HFF-Myc (cell line): ENCODE measurements around the gene CAPZA3.

Experiments
- DNase-seq: peaks from one replicate; pipeline ENCODE4 v3.0.0-alpha.2; 2011; ENCODE audit warnings: low read depth; ENCODE audit errors: extremely low read depth
- H3K4me3 ChIP-seq: replicated peaks from 2 replicates; pipeline ENCODE4 v1.5.1; 2011; ENCODE audit warnings: low read depth, mild to moderate bottlenecking, control low read depth, low read length
- TF ChIP-seq, protein P1 (sequence below): IDR thresholded peaks from 2 replicates; pipeline ENCODE4 v1.5.1; 2012; ENCODE audit warnings: mild to moderate bottlenecking, low read depth, low read length, control low read depth; ENCODE audit errors: missing control alignments

CAPZA3 gene

DNA sequence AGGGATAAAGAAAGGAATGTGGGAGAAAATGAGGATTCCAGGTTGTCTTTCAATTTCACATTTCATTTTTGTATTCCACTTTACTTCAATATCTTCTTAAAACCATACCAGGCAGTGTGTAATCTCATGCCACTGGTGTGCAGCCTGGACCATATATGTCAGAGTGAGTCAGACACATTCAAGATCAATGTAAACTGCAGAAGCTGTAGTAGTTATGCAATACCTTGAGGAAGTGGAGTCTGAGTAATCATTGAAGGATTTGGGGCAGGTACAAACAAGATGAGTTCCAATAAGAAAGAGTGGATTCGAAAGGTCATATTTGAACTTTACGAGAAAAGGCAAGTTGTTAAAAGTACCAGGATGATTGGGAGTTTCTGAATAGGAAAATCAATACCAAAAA is 14.2 kb upstream of the CAPZA3 start:
- no peak overlapping the region for H3K4me3 ChIP-seq
- TF ChIP-seq, protein P1, sequence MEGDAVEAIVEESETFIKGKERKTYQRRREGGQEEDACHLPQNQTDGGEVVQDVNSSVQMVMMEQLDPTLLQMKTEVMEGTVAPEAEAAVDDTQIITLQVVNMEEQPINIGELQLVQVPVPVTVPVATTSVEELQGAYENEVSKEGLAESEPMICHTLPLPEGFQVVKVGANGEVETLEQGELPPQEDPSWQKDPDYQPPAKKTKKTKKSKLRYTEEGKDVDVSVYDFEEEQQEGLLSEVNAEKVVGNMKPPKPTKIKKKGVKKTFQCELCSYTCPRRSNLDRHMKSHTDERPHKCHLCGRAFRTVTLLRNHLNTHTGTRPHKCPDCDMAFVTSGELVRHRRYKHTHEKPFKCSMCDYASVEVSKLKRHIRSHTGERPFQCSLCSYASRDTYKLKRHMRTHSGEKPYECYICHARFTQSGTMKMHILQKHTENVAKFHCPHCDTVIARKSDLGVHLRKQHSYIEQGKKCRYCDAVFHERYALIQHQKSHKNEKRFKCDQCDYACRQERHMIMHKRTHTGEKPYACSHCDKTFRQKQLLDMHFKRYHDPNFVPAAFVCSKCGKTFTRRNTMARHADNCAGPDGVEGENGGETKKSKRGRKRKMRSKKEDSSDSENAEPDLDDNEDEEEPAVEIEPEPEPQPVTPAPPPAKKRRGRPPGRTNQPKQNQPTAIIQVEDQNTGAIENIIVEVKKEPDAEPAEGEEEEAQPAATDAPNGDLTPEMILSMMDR = no peak
- DNase-seq = peak; percentile 14

DNA sequence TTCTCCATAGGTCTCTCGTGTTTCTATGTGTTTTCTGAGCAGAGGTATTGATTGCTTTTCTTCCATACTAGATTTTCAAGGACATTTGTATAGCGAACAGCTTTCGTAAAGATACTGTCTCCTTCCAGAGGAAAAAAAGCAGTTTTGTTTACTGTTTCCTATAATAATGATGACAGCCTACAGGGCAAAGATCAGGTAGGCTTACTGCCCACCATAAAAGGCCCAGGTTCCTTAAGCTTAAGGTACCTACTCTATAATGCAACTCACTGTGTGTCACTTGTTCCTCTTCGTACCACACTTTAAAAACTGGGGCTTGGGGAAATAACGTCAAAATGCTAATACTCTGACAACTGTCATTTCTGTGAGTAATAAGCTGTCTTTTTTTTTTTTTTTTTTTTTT is 6.8 kb upstream of the CAPZA3 start:
- no peak for DNase-seq
- H3K4me3 ChIP-seq = no peak overlapping the region
- TF ChIP-seq, protein P1 = no peak

DNA sequence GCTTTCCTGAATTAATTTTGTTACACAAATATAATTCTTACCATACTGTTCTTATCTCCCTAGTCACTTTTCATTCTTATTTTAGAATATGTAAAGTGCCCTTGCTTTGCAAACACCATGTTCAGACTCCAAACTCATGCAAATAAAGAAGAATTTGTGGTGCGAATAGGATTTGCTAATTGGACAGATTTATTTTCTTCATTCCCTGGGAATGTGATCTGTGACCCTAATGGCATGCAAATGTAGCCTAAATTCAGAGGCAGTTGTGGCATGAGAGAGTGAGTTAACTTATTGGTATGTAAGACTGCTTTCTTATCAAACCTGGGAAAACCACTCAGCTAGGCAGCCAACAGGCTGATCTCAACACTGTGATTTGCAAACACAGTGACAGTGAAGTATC is 10.0 kb downstream of the CAPZA3 start:
- TF ChIP-seq, protein P1 = no peak
- DNase-seq = peak; percentile 24

DNA sequence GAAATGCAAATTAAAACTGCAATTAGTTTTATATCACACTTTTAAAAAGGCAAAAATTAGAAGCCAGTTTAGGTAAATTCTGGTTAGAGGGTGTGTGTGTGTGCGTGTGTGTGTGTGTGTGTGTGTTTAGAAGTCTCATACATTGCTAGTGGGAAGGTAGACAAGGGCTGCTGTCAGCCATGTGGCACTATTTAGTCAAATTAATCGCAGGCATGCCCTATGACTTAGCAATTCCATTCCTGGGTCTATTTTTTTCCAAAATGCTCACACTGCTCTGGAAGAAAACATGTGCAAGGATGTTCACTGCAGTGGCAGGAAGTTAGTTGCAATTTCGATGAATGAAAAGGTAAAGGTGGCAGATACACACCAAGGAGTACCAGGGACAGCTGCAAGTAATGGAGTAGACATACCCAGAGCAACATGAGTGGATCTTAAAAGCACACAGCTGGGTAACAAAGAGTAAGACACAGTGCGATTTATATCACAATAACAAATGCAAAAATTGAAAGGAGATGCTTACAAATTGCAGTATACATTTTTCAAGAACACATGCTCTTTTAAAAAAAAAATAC is 11.6 kb downstream of the CAPZA3 start:
- DNase-seq = peak; percentile 36
- no peak overlapping the region for H3K4me3 ChIP-seq
- TF ChIP-seq, protein P1 = no peak

More for the DNA sequence above, 10.0 kb downstream of the CAPZA3 start:
- H3K4me3 ChIP-seq = no peak overlapping the region

DNA sequence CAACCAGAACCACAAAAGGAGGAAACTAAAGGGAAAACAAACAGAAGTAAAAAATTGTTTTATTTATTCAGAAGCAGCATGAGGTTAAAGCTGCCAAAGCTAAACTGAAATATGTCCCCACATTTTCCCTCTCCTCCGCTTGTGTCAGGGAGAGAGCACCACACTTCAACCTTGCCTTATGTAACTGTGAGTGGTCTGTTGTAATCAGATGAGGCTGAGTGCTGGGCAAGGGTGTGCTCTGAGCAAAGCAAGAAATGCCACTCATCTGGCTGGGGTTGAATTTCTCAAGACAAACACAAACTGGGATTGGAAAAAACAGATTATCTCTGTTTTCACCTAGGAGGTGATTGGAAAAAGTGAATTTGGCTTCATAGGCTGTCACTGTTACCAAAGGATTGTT is 12.2 kb downstream of the CAPZA3 start:
- no peak for DNase-seq
- TF ChIP-seq, protein P1 = no peak
- H3K4me3 ChIP-seq = no peak overlapping the region

DNA sequence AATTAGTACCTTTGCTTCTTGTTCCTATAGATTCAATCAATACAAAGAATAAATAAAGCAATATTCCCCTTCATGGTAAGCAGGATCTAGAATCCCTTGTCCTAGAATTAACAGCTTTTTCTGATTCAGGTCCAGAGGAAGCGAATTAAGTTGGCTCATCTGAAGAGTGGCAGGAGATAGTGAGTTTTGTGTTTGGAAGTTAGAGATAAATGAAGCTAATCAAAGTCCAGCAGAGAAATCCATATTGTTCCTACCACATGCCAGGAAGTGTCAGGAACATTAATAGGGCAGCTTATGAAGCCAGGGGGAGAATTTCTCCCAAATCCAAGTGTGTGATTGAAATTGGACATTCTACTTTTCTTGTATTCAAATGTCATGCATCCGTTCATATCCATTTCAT is 13.9 kb downstream of the CAPZA3 start:
- DNase-seq = no peak
- TF ChIP-seq, protein P1 = no peak
- H3K4me3 ChIP-seq = no peak overlapping the region

DNA sequence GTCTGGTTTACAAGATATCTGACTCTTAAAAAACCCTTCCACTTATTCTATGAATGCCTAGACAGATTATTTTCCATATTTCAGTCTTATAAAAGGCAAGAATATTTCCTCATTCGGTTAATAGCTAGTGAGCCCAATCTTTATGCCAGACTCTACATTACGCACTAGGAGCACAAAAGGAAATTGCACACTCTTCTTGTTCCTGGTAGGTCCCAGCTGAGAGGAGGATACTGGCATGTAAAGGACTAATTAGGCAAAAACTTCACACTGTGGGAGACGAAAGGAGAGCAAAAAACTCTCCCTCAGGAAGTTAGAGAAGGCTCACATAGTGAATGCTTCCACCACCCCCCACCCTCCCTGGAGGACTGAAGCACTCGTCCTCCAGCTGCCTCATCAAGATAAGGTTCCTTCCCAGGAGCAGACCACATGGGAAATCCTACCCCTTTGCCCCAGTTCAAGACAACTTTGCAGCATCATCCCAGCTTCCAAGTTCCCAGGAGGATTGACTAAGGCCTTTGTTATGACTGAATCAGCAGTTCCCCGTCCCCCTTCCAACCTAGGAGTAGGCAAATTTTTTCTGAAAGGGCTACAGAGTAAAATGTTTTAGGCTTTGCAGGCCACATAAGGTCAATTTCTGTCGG is 14.5 kb downstream of the CAPZA3 start:
- TF ChIP-seq, protein P1 = no peak
- H3K4me3 ChIP-seq = no peak overlapping the region
- DNase-seq = peak; percentile 20
